NCI-H460 (cell line): Measurements from ENCODE around the gene NRF1. TPM values are rescaled to one million over a fixed set of nuclear protein-coding genes. Genes with fewer than 3 reads are reported as not detected.

ENCODE experiments used
- DNase-seq: peaks from one replicate; pipeline ENCODE4 v3.0.0-alpha.2; 2016; ENCODE audit warnings: low read depth; ENCODE audit errors: extremely low read depth
- total RNA-seq: library from RNA; depleted of rRNA; stranded (reverse); fragments of >200 nt; shearing (Covaris generic); gene quantifications from 2 replicates; pipeline ENCODE4 v1.2.3, GENCODE V29; 2014

Gene NRF1
- total RNA-seq, 1 experiment from 2014 or later, result 14.8 TPM

DNA sequence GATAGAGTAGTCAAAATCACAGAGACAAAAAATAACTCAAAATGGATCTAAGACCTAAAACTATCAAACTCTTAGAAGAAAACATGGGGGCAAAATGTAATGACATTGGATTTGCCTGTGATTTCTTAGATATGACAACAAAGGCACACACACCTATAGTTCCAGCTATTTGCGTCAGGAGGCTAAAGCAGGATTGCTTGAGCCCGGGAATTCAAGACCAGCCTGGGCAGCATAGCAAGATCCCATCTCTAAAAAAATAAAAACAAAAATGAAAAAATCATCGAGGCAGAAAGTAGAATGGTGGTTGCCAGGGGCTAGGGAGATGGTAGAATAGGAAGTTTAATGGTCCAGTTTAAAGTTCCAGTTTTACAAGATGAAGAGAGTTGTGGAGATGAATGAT lies 113.3 kb downstream of the NRF1 start:
- no peak for DNase-seq

DNA sequence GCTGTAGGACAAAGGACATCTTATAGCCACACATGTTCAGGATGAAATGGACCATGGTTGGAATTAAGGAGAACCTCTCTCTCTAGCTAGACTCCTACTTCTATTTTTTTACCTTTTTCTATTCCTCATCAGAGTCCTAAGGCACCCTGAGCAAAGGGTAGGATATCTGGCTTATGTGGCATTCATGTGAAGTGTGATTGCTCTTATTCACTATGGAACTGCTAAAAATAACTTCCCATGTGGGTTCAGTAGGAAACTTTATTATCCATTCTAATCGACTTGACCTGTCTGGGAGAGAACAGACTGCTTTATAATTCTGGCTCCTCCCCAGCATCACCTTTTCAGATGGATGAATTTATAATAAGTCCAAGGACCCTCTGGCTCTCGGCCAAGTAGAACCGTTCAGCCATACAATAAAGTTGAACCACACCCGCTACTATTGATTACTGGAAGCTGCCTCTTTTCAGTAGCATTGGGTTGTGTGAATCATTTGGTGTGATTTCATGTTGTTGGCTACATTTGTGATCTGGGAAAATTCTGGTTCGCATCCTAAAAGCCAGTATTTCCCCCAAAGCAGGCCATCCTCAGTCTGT lies 117.5 kb downstream of the NRF1 start:
- DNase-seq, result no peak

DNA sequence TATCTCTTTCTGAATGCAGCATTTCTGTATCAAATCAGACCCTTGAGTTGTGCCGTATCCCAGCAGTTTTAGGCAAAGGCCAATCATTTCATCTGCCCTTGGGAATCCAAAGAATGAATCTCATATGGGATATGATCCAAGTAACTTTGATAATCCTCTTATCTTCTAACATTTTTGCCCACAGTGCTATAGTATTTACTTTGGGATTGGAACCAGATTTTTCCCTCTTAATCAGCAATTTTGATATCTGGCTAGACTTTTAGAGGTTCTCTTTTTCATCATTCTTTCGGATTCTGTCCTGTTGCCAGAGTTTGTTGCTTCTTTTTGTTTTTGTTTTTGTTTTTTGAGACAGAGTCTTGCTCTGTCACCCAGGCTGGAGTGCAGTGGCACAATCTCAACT lies 118.0 kb downstream of the NRF1 start:
- DNase-seq, result no peak

DNA sequence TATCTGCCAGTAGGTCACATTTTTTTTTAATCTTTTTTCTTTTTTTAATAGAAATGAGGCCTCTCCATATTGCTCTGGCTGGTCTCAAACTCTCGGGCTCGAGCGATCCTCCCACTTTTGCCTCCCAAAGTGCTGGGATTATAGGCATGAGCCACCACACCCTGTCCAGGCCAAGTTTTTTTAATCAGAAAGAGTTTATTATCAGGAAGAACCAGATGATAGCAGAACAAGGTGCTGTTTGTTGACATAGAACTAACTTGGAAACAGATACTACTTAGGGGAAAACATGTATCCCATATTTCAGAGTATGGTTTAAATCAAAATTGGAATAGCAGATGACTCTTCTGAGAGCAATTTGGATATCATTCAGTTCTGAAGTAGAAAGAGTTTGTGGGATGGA lies 118.6 kb downstream of the NRF1 start:
- DNase-seq, result no peak

DNA sequence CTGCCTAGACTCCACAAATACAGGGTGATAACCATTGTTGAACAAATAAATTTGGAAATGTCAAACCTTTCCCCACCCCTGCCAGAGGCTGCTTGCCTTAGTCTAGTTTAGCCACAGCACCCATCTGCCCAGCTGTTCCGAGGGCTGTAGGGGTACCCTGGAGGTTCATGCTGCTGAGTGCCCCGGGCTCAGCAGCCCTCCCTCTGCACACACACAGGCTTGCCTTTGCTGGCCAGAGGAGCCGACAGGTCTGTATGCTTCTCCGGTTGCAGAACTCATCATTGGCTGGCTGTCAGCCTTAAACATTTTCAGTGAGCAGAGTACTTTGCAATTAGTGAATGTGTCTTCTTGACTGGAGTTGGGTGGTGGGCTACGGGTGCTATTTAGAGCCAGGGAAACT lies 122.9 kb downstream of the NRF1 start:
- DNase-seq, result no peak

DNA sequence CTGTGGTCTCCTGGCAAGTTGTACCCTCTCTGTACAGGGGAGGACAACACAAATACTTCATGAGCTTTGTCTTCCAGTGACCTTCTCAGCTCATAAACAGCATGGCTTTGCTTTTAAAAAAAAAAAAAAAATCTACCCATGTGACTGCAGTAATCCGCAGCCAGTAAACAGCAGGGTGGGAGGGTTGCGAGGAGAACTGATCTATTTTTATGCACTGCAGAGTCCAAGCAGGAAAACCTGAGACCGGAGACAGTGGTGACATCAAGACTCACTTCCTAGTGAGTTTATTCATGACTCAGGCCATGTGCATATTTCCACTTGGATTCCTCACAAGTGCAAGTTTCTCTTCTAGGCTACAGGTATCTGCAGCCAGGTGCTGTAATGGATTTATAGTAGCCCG lies 127.9 kb downstream of the NRF1 start:
- DNase-seq, result no peak

DNA sequence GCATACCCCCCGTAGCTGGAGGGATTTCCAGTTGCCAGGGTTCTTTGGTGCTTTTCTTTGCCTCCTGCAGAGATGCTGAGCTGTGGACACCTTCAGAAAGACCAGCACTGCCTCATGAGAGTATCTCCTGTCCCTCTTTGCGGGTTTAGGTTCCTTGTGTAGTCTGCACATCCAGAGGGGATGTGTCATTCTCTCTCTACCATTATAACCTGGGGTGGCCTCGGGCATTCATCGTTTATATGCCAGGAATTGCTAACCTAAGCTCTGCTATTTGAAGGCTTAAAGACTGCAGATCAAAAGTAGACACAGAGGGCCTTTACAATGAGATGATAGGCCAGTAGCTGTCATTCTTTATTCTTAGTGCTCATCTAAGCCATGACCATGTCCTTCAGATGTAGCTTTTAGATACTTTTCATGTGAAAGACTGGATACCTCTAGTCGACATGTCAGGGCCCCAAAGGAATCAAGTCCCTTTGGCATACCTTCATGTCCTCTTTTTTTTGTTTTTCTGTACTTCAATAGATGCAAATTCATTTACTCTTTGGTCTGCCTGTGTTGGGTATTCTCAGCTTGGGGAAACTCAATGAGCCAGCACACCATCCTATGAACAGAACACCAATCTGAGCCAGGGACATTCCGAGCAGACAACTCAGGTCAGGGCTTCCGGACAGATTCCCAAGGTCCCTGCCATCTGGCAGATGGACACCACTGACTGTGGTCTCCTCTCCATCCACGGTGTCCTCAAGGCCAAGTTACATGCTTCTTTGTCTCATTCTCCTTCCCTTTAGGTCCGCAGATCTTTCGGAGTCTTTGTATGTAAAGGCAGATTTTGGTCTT lies 129.3 kb downstream of the NRF1 start:
- DNase-seq, result no peak

DNA sequence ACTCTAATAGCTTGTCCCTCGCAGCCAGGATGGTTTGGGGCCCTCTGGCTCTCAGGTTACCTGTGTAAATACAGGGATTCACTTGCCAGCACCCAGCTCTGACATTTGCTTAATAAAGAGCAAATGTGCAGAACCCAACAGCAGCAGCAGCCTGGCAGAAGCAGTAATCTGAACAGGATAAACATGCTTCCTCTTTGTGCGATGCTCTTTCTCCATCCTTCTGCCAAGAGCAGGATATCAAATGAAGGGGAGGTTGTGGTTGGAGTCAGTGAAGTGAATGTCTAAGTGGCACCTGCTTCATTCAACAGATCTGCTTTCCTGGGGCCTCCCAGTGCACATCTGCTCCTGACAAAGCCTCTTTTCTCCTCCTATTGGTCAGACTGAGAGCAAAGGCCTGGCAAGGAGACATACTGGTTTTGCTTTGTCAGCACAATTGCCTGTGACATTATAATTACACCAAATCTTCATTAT lies 130.3 kb downstream of the NRF1 start:
- DNase-seq, result no peak

DNA sequence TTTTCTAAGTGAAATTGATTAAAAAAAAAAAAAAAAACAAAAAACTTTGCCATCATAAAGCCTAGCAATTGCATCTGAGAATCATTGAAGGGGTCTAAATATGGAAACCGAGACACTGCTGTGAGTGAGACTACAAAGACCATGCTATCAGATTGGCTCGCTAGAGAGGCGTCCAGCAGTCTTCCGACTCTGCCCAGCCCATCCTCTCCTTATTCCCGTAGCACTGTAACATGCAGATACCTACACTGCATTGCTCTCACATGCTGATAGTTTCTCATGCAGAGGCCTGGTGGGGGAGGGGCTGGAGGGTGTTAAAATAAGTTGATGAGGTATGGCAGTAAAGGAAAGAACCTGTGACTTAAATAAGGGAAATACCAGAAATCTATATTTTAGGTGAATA lies 130.7 kb downstream of the NRF1 start:
- DNase-seq, result no peak

DNA sequence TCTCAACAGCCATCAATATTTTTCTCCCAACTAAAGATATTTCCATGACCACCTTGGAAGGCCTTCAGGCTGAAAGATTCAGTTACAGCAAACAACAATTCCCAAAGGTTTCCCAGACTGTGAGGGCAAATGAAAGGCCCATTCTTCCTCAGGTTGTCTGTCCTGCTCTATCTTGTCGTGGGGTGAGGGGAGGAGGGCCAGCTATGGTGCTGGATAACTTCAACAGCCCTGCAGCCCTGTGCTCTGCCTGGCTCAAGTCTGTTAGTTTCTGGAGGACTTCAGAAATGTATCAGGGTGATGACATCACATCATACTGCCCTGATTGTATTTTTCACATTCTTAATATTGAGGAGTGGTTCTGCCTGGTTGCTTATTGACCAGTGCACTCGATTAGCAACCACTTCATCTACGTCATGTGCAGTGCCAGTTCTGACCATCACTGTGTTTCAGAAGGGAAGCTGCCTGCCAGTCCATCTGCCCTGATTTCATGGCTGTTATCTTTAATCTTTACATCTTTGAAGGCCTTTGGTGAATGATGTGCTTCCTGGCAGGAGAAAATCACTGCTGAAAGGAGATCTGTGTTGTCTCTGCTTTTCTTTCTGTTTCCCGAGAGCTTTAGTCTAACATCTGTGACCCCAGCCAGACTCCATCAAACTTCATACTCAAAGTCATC lies 135.5 kb downstream of the NRF1 start:
- DNase-seq, result no peak

DNA sequence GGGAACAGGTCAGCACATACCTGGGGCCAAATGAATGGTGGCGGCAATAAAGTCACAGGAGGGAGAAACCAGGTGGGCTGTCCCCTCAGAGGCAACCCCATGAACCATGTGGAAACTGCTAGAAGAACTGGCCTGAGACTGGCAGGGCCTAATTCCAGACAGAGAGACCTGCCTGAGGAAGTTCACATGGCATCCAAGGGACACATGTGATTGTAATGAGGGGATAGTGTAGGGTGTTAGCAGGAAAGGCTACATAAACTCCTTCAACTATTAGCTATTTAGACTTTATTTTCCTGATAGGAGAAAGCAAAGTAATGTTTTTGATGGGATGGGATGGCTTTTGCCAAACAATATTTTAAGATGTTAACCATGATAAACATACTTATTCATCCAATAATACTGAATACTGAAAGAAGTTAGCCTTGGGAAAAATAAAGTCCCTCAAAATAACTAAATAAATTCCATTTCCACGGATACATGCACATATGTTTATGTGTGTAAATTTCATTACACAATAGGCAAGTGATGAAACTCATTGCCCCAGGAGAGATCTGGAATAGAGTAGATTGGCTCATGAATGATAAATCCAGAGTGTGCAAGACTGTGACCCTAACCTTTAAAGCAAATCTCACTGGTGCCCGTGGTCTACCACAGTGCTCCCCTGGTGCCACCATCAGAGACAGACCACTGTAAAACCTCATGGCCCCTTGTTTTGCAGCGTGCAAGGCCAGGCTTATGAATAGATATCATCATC lies 137.0 kb downstream of the NRF1 start:
- no peak for DNase-seq

DNA sequence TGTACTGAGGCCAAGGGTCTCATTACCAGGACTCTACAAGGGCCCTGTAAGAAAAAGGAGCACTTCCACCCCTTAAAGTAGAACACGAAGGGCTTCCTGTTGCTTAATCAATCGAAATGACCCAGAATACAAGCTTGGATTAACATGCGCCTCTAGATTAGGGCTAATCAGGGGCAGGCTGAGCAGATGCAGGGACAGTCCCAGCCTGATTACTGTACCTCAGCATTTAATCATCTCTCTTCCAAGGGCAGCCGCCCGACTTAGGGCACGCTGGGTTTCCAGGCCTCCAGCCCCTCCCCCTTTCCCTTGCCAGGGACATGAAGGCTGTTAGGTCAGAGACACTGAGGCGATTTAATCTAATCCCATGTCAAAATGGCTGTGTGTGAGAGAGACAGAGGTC lies 138.6 kb downstream of the NRF1 start:
- DNase-seq, result no peak

DNA sequence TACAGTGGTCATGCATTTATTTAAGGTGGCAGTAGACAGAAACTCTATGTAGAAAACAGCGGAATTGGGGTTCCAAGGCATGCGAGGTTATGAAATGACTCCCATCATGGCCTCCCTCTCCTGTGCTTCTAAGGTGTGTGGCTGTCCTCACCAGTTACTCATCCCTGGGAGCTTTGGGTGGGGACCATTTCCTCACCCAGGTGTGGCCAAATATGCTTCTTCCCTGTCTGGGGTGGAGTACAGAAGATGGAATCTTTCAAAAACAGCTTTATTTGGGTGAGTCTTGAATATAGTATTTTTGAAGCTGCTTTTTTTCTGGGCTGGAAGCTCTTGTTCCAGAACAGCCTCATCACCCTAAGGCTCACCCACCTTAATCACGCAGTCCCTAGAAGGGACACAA lies 139.0 kb downstream of the NRF1 start:
- no peak for DNase-seq

DNA sequence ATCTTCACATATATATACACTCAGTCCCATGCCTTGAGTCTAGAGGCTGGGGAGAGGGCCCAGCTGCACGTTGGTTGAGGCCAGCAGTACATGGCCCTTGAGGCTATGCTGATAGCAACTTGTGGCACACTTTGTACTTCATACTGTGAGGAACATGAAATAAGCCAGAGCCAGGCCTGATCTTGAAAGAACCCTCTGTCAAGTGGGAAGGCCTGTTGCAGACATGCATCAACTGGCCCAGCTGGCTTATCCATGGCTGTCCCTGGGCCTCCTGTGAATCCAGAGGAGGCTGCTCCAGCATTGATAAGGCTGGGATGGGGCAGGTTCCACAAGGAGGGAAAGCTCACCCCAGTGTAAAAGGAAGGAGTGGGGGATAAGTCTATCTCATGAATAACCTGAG lies 140.4 kb downstream of the NRF1 start:
- DNase-seq, result no peak

DNA sequence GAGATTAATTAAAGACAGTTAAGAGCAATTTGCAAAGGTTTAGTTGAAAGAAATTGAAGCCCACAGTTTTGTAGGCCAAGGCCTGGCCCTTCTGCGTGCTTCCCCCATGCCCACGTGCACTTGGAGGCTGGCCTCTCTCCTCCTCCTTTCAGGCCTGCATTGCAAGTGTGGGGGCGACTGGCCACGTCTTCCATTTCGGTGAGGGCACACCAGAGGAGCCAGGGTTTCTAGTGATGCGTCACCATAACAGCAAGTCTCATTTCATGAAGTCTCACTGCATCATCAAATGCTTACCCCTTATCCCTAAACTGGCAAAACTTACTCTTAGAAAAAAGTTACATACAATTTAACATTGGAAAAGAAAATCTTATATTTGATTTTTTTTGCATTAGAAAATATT lies 141.2 kb downstream of the NRF1 start:
- DNase-seq, result no peak

DNA sequence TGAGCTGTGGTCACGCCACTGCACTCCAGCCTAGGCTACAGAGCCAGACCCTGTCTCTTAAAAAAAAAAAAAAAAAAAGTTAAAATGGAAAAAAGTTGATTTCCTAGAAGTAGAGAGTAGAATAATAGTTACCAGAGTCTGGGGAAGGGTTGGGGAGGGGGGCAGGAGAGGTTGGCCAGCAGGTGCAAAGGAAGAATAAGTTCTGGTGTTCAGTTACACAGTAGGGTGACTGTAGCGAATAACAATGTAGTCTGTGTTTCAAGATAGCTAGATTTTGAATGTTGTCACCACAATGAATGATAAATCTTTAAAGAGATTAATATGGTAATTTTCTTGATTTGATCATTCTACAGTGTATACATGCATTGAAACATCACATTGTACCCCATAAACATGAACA lies 142.9 kb downstream of the NRF1 start:
- no peak for DNase-seq

DNA sequence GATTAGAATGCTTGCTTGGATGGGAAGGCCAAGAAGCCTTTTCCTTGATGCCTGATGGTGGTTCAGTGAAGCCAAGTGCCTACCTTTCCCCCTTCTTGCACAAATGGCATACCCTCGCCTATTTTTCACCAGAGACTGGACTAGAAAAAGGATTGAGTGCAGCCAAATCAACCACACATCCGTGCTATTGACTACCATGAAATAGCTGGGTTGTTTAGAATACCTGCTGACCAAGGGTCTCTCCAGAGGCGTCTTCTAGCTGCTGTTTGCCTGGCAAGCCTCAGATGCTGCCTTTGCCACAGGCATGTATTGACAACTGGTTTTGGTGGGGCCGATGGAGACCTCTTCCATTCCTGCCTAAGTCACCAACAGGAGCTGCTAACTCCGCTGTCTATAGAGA lies 146.5 kb downstream of the NRF1 start:
- DNase-seq, result no peak

DNA sequence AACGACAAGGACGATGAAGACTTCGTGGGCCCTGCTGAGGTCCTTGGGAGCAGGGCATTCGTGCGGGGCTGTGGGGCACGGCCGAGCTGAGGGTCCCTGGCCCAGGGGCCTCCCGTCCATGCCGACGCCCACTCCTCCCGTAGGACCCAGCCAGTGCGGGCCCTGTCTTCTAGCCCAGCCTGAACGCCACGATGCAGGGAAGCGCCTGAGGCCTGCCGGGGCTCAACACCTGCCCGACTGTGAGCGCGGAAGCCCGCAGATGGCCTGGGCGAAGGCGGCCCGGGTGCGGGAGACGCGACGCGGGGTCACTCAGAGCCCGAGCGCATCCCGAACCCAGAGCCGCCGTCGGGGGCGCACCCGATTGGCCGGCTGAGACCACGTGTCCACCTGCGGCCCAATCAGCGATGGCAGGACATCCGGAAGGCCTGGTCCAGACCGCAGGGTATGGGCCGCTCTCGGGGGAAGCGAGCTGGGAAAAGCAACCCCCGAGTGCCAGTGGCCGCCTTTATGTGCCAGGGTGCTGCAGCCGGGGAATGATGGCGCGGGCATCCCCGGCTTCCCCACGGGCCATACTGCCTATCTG lies 151.0 kb downstream of the NRF1 start:
- DNase-seq, result no peak

DNA sequence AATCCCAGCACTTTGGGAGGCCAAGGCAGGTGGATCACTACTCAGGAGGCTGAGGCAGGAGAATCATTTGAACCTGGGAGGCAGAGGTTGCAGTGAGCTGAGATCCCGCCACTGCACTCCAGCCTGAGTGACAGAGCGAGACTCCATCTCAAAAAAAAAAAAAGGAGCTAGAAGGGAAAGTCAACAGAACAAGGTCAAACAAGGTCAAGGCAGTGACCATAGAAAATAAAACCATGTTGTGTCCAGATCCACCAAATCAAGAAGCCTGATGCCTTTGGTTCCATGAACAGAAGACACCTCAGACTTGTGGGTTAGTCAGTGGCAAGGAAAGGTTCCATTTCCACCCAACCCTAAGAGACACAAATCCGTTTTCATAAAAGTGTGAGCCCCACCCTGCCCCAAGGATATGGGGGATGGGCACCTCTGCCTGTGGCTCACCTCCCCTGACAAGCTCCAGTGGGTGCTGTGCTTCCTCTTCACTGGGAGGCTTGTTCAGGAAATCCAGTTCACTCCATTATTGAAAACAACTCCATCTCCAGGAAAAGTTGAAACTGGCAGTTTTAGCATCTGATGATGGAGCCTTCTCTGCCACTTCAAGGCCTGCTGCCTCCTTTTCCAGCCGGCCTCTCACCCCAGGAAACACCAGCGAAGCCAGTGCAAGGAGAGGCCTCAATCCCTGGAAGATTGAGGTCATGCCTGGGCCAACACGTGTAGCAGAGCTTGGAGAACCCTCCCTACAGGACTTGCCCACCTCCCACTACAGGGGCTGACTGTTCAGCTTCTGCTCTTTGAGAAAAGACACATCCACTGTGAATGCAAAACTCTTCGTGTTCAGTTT lies 152.9 kb downstream of the NRF1 start:
- DNase-seq, result peak; percentile 9

DNA sequence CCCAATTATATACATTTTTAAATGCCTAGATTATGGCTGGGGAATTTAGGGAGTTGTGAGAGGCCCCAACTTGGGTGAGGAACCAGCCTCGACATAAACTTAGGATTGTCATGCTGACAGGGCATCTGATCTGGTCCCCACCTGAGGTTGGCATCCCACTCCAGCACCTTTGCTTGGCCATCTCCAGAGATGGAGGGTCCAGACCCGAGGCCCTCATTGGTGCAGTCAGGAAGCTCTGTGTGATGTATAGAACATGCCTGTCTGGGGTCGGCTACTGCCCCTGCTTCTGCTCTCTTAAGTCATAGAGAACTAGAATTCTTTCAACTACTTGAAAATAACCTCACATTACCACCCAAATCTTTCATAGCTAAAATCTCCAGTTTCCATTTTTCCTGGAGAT lies 153.8 kb downstream of the NRF1 start:
- no peak for DNase-seq
